Erythroblast (primary cell): Measurements from ENCODE around the gene PTTG1IP.

Experiments
- DNase-seq, 2 experiments: peaks; one replicate each; lab custom pipeline; 2025; lab: John Stamatoyannopoulos, UW
- GATA1 ChIP-seq: IDR thresholded peaks from 2 replicates; pipeline ENCODE4 v1.6.1; 2011; ENCODE audit warnings: low read depth, mild to moderate bottlenecking, control low read depth, low read length, moderate library complexity
- POLR2A ChIP-seq: IDR thresholded peaks from 2 replicates; pipeline ENCODE4 v1.6.1; 2011; ENCODE audit warnings: mild to moderate bottlenecking, low read length

Gene PTTG1IP

GRCh38 chr21:44912158-44912473, 38.6 kb upstream of the PTTG1IP start:
- DNase-seq, result no peak
- TF ChIP-seq GATA1 (no peak), POLR2A (peak; percentile 67)

GRCh38 chr21:44911384-44912157, 38.1 kb upstream of the PTTG1IP start:
- peak in 1 of 2 experiments; percentile 12 for DNase-seq

GRCh38 chr21:44911068-44911383, 37.5 kb upstream of the PTTG1IP start:
- TF ChIP-seq POLR2A (no peak), GATA1 (no peak)
- DNase-seq, result no peak

More at GRCh38 chr21:44911384-44912157, 38.1 kb upstream of the PTTG1IP start:
- TF ChIP-seq POLR2A, result no peak
- no peak for TF ChIP-seq GATA1

GRCh38 chr21:44910229-44911067, 37.0 kb upstream of the PTTG1IP start:
- no peak for DNase-seq
- TF ChIP-seq GATA1, result no peak

- no peak for TF ChIP-seq GATA1
- no peak for TF ChIP-seq POLR2A
- no peak for DNase-seq
Observed at GRCh38 chr21:44909719-44910118, 36.2 kb upstream of the PTTG1IP start.

- TF ChIP-seq GATA1 (no peak), POLR2A (no peak)
- DNase-seq, result no peak
Observed at GRCh38 chr21:44908908-44909307, 35.4 kb upstream of the PTTG1IP start.

GRCh38 chr21:44907966-44908895, 34.7 kb upstream of the PTTG1IP start:
- TF ChIP-seq POLR2A, result no peak
- DNase-seq, result peak; percentile 59 to 66

- TF ChIP-seq GATA1, result no peak
- TF ChIP-seq POLR2A, result no peak
- no peak for DNase-seq
Observed at GRCh38 chr21:44907225-44907965, 33.9 kb upstream of the PTTG1IP start.

- no peak for DNase-seq
- TF ChIP-seq GATA1 (no peak), POLR2A (no peak)
Observed at GRCh38 chr21:44905728-44906090, 32.2 kb upstream of the PTTG1IP start.

- TF ChIP-seq POLR2A (no peak), GATA1 (no peak)
- no peak for DNase-seq
Observed at GRCh38 chr21:44905016-44905727, 31.7 kb upstream of the PTTG1IP start.

GRCh38 chr21:44904141-44904923, 30.8 kb upstream of the PTTG1IP start:
- DNase-seq, result no peak

GRCh38 chr21:44903689-44904088, 30.2 kb upstream of the PTTG1IP start:
- TF ChIP-seq GATA1 (no peak), POLR2A (no peak)
- DNase-seq, result no peak

More at GRCh38 chr21:44904141-44904923, 30.8 kb upstream of the PTTG1IP start:
- TF ChIP-seq GATA1 (no peak), POLR2A (no peak)

GRCh38 chr21:44903050-44903685, 29.7 kb upstream of the PTTG1IP start:
- DNase-seq, result no peak
- no peak for TF ChIP-seq POLR2A
- no peak for TF ChIP-seq GATA1
